Naive thymus-derived CD4-positive, alpha-beta T cell (primary cell): ENCODE data around the gene PARP3. TPM values are rescaled to one million over a fixed set of nuclear protein-coding genes. Genes with fewer than 3 reads are reported as not detected.
A peak's percentile ranks its signal among the peaks of the same experiment; 100 is the strongest.
"Not testable (repeated sequence)": the region's sequence is repeated elsewhere in the genome, so short reads cannot be mapped to it uniquely, and the experiment has no call there.

ENCODE experiments used
- ATAC-seq: fragments of 150-1000 bp; cut with Tn5 transposase; 2 replicates; pipeline ENCODE4 v1.10.0; 2021; ENCODE audit warnings: mild to moderate bottlenecking, moderate library complexity
- CTCF ChIA-PET: fragments of 350-600 bp; sonication (Branson Sonifier 250); formaldehyde crosslinking; loops from one replicate; lab custom pipeline; 2021; ENCODE audit warnings: antibody characterized with exemption; lab: Charles Lee
- POLR2A ChIA-PET: fragments of 350-600 bp; sonication (Branson Sonifier 250); formaldehyde crosslinking; loops from one replicate; lab custom pipeline; 2021; ENCODE audit warnings: antibody characterized with exemption, inconsistent platforms; lab: Charles Lee
- DNase-seq, 9 donors: peaks; one replicate each; pipeline versions ENCODE4 v3.0.0 to v3.0.0-alpha.2; 2020 to 2022; ENCODE audit warnings: mixed read lengths in 1 of 9
- H3K27ac ChIP-seq: one replicate; pipeline ENCODE4 v1.7.0; 2013; ENCODE audit warnings: mild to moderate bottlenecking, low read depth, low read length, moderate library complexity
- H3K27me3 ChIP-seq, 2 donors: one replicate each; pipeline ENCODE4 v1.7.0; 2013; ENCODE audit warnings: low read length in 2 of 2, mild to moderate bottlenecking in 2 of 2, moderate library complexity in 2 of 2; ENCODE audit not compliant: control insufficient read depth in 2 of 2, insufficient read depth in 2 of 2
- H3K36me3 ChIP-seq, 3 experiments: 1 replicate in 2 of 3; 2 replicates in 1 of 3; pipeline ENCODE4 v1.7.0; 2013; ENCODE audit warnings: low read length in 3 of 3, mild to moderate bottlenecking in 3 of 3, moderate library complexity in 1 of 3; ENCODE audit not compliant: insufficient read depth in 3 of 3, control insufficient read depth in 2 of 3
- H3K4me1 ChIP-seq, 2 donors: one replicate each; pipeline ENCODE4 v1.7.0; 2013; ENCODE audit warnings: low read length in 2 of 2, mild to moderate bottlenecking in 2 of 2, moderate library complexity in 1 of 2; ENCODE audit not compliant: control insufficient read depth in 2 of 2, insufficient read depth in 2 of 2
- H3K4me3 ChIP-seq: 2 replicates; pipeline ENCODE4 v1.7.0; 2013; ENCODE audit warnings: mild to moderate bottlenecking, low read length
- H3K9me3 ChIP-seq, 3 experiments: 1 replicate in 2 of 3; 2 replicates in 1 of 3; pipeline ENCODE4 v1.7.0; 2013; ENCODE audit warnings: low read length in 3 of 3; ENCODE audit not compliant: control insufficient read depth in 2 of 3
- H3K27ac Mint-ChIP-seq, 9 donors: one replicate each; pipeline ENCODE4 v1.8.0; 2020 to 2022; ENCODE audit warnings: mixed read lengths in 9 of 9, mild to moderate bottlenecking in 8 of 9, moderate library complexity in 5 of 9, inconsistent platforms in 2 of 9
- H3K27me3 Mint-ChIP-seq, 5 donors: one replicate each; pipeline ENCODE4 v1.8.0; 2021 to 2022; ENCODE audit warnings: mixed read lengths in 5 of 5, mild to moderate bottlenecking in 1 of 5
- H3K36me3 Mint-ChIP-seq, 5 donors: one replicate each; pipeline ENCODE4 v1.8.0; 2020 to 2022; ENCODE audit warnings: mixed read lengths in 5 of 5, mild to moderate bottlenecking in 3 of 5, inconsistent platforms in 1 of 5
- H3K4me1 Mint-ChIP-seq, 7 donors: one replicate each; pipeline ENCODE4 v1.8.0; 2020 to 2022; ENCODE audit warnings: mixed read lengths in 7 of 7, mild to moderate bottlenecking in 3 of 7, inconsistent platforms in 1 of 7
- H3K4me3 Mint-ChIP-seq, 10 donors: one replicate each; pipeline ENCODE4 v1.8.0; 2020 to 2022; ENCODE audit warnings: mild to moderate bottlenecking in 10 of 10, mixed read lengths in 10 of 10, moderate library complexity in 6 of 10, inconsistent platforms in 2 of 10
- H3K9me3 Mint-ChIP-seq, 11 donors: one replicate each; pipeline ENCODE4 v1.8.0; 2020 to 2022; ENCODE audit warnings: mixed read lengths in 11 of 11, mild to moderate bottlenecking in 4 of 11, inconsistent platforms in 1 of 11, moderate library complexity in 1 of 11
- intact Hi-C, 2 donors: fragments of 100-400 bp; cut with micrococcal nuclease; formaldehyde crosslinking; loops; one replicate each; pipeline ENCODE4 v1.15.1; 2023
- polyA plus RNA-seq, 2 donors: library from polyadenylated mRNA; unstranded; fragments of 300-500 nt; fragmentation: Illumina TruSeq; gene quantifications; one replicate each; pipeline ENCODE4 v1.2.3, GENCODE V29; 2021
- total RNA-seq, 6 experiments: library from RNA in 5 of 6; stranded (reverse) in 5 of 6; gene quantifications; 1 replicate in 5 of 6; 2 replicates in 1 of 6; pipeline ENCODE4 v1.2.3 and lab custom pipeline; 2021 to 2026

The PARP3 gene
- total and polyA plus RNA-seq, 7 experiments from 2014 or later, result 3.2 to 21.5 (median 8.1) TPM

DNA sequence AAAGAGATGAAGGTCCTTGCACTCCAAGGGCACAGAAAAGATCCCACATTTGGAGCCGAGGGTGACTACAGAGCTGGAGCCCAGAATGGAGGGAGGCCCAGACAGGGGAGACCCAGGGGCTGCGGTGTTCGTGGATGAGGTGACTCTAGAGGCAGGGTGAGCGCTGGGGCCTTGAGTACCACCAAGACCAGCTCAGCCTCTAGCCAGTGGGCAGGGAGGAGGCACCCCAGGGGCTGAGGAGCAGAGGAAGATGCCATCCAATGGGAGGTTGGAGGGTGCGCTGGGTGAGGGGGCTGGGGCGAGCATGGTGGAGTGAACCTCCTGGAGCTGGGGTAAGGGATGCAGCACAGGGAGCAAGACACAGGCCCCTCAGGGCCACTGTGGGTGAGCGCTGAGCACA lies 13.7 kb upstream of the PARP3 start:
- intact Hi-C loops, result no loop called here
- POLR2A ChIA-PET, result no interaction called here
- ATAC-seq, result no peak

GRCh38 chr3:51928981-51929380 lies 13.2 kb upstream of the PARP3 start:
- CTCF ChIA-PET, DNase-seq: not testable (repeated sequence)

More for the DNA sequence above, 13.7 kb upstream of the PARP3 start:
- Mint-ChIP-seq H3K4me1 (no peaks in the 10 kb centered on the region), H3K27ac (no peak overlapping the region), H3K27me3 (no peaks in the 10 kb centered on the region), H3K4me3 (no peak overlapping the region), H3K9me3 (no peaks in the 10 kb centered on the region), H3K36me3 (peaks cover 0 to 10% (median 2%) of the 10 kb centered on the region in 5 donors)
- no peak overlapping the region for H3K4me3 ChIP-seq
- no peaks in the 10 kb centered on the region for H3K27me3 ChIP-seq
- no peaks in the 10 kb centered on the region for H3K9me3 ChIP-seq
- H3K27ac ChIP-seq, result no peak overlapping the region
- peaks cover 0 to 13% (median under 1%) of the 10 kb centered on the region in 3 experiments for H3K36me3 ChIP-seq
- no peak for DNase-seq
- CTCF ChIA-PET, result no interaction called here
- H3K4me1 ChIP-seq, result no peaks in the 10 kb centered on the region

GRCh38 chr3:51929420-51930003 lies 12.7 kb upstream of the PARP3 start:
- intact Hi-C loops, result no loop called here
- Histone ChIP-seq H3K4me3 (no peak overlapping the region), H3K9me3 (no peaks in the 10 kb centered on the region), H3K27ac (no peak overlapping the region), H3K27me3 (no peaks in the 10 kb centered on the region), H3K4me1 (no peaks in the 10 kb centered on the region), H3K36me3 (peaks cover 0 to 23% (median 9%) of the 10 kb centered on the region in 3 experiments)
- H3K4me1 Mint-ChIP-seq, result no peaks in the 10 kb centered on the region
- ATAC-seq (no peak), DNase-seq (no peak)
- peaks cover 0 to 20% (median 4%) of the 10 kb centered on the region in 5 donors for H3K36me3 Mint-ChIP-seq
- no peaks in the 10 kb centered on the region for H3K27me3 Mint-ChIP-seq
- POLR2A ChIA-PET, result no interaction called here
- CTCF ChIA-PET, result no interaction called here
- H3K4me3 Mint-ChIP-seq, result no peak overlapping the region
- no peaks in the 10 kb centered on the region for H3K9me3 Mint-ChIP-seq
- peak overlapping the region in 1 of 9 donors; percentile 30 for H3K27ac Mint-ChIP-seq

More at GRCh38 chr3:51928981-51929380, 13.2 kb upstream of the PARP3 start:
- H3K4me1 ChIP-seq, H3K4me3 ChIP-seq, H3K27me3 ChIP-seq, H3K9me3 ChIP-seq, H3K27ac ChIP-seq, H3K4me3 Mint-ChIP-seq, H3K4me1 Mint-ChIP-seq, intact Hi-C loops, H3K9me3 Mint-ChIP-seq, H3K27me3 Mint-ChIP-seq, POLR2A ChIA-PET, ATAC-seq: not testable (repeated sequence)
- peaks cover 0 to 15% (median 4%) of the 10 kb centered on the region in 5 donors for H3K36me3 Mint-ChIP-seq
- peaks cover 0 to 18% (median 6%) of the 10 kb centered on the region in 3 experiments for H3K36me3 ChIP-seq
- H3K27ac Mint-ChIP-seq, result peak overlapping the region in 1 of 9 donors; percentile 30

DNA sequence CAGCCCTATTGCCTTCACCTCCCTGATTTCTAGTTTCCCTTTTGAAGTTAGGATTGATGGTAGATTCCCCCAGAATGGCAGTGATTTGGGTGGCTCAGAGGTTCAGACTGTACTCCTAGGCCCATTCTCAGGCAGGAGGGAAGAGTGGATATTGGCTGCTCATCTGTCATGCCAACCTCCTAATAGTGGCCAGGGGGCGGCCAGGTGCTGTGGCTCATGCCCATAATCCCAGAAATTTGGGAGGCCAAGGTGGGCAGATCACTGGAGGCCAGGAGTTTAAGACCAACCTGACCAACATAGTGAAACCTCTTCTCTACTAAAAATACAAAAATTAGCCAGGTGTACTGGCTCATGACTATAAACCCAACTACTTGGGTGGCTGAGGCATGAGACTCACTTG lies 11.7 kb upstream of the PARP3 start:
- ChIA-PET CTCF (no interaction called here), POLR2A (no interaction called here)
- no peak for DNase-seq
- no peaks in the 10 kb centered on the region for H3K9me3 Mint-ChIP-seq
- H3K27ac ChIP-seq, result no peak overlapping the region
- H3K27me3 ChIP-seq, result no peaks in the 10 kb centered on the region
- H3K4me1 Mint-ChIP-seq, result no peaks in the 10 kb centered on the region
- no peak overlapping the region for H3K27ac Mint-ChIP-seq
- intact Hi-C loops, result no loop called here
- H3K27me3 Mint-ChIP-seq, result no peaks in the 10 kb centered on the region
- no peaks in the 10 kb centered on the region for H3K9me3 ChIP-seq
- ATAC-seq, result no peak
- H3K4me3 ChIP-seq, result no peak overlapping the region
- no peak overlapping the region for H3K4me3 Mint-ChIP-seq
- peaks cover 0 to 33% (median 9%) of the 10 kb centered on the region in 3 experiments for H3K36me3 ChIP-seq
- peaks cover 0 to 28% (median 4%) of the 10 kb centered on the region in 5 donors for H3K36me3 Mint-ChIP-seq
- no peaks in the 10 kb centered on the region for H3K4me1 ChIP-seq

- H3K27ac Mint-ChIP-seq, result no peak overlapping the region
- ChIA-PET CTCF (no interaction called here), POLR2A (no interaction called here)
- no peaks in the 10 kb centered on the region for H3K27me3 ChIP-seq
- no peaks in the 10 kb centered on the region for H3K4me1 Mint-ChIP-seq
- intact Hi-C loops, result no loop called here
- H3K4me3 ChIP-seq, result no peak overlapping the region
- H3K27ac ChIP-seq, result no peak overlapping the region
- H3K4me3 Mint-ChIP-seq, result no peak overlapping the region
- peaks cover 0 to 46% (median 16%) of the 10 kb centered on the region in 3 experiments for H3K36me3 ChIP-seq
- no peaks in the 10 kb centered on the region for H3K9me3 Mint-ChIP-seq
- ATAC-seq (no peak), DNase-seq (no peak)
- H3K4me1 ChIP-seq, result no peaks in the 10 kb centered on the region
- peaks cover 0 to 38% (median 4%) of the 10 kb centered on the region in 5 donors for H3K36me3 Mint-ChIP-seq
- H3K27me3 Mint-ChIP-seq, result no peaks in the 10 kb centered on the region
- H3K9me3 ChIP-seq, result no peaks in the 10 kb centered on the region
These were observed 10.4 kb upstream of the PARP3 start for GRCh38 chr3:51931756-51932155.

DNA sequence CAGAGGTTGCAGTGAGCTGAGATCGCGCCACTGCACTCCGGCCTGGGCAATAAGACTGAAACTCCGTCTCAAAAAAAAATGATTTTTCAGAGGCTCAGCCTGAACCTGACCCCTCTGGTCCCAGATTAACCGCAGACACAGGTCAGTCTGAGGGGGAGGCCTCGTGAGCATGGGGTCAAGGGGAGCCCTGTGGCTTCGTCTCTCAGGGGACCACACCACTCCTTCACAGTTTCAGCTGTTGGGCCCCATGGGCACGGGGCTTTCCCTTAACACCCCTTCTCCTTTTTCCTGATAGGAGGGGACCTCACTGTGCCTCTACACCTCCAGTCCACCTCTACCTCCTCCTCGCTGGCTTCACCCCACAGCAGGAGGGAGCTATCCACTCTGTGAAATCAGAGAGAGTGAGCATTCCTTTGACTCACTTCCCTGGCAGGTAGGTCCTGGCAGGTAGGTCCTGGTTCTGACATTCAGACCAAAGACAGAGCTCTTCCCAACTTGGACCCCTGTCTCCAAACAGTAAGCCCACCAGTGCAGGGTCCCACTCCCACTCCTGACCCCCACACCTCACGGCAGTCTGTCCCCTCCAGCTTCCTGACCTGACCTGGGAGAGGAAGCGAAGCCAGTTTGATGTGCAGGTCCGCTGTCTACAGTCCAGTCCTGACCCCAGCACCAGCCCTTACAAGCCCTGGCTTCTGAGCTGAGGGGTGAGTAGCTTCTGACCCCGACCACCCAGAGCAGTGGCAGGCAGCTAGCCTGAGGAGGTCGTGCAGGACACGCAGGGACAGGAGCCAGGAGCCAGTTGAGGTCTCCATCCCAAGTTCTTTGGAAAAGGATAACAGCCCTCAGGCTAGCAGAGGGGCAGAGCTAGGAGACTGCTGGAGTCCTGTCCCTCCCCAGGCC lies 9.4 kb upstream of the PARP3 start:
- Mint-ChIP-seq H3K27ac (no peak overlapping the region), H3K27me3 (no peaks in the 10 kb centered on the region), H3K9me3 (no peaks in the 10 kb centered on the region), H3K4me1 (no peaks in the 10 kb centered on the region), H3K4me3 (no peak overlapping the region), H3K36me3 (peaks cover 0 to 39% (median 5%) of the 10 kb centered on the region in 5 donors)
- H3K27me3 ChIP-seq, result no peaks in the 10 kb centered on the region
- intact Hi-C loops, result no loop called here
- DNase-seq (no peak), ATAC-seq (no peak)
- CTCF ChIA-PET, result no interaction called here
- H3K36me3 ChIP-seq, result peaks cover 0 to 56% (median 16%) of the 10 kb centered on the region in 3 experiments
- H3K27ac ChIP-seq, result no peak overlapping the region
- no peak overlapping the region for H3K4me3 ChIP-seq
- H3K4me1 ChIP-seq, result no peaks in the 10 kb centered on the region
- H3K9me3 ChIP-seq, result no peaks in the 10 kb centered on the region
- POLR2A ChIA-PET, result interaction anchor here (0.7 kb wide), 1 partner anchor 473 kb away, joined by 4 read pairs; no protein-coding TSS in a partner anchor
